ENCODE data around the gene COL4A3.
A peak's percentile ranks its signal among the peaks of the same experiment; 100 is the strongest.
"Not testable (repeated sequence)": the region's sequence is repeated elsewhere in the genome, so short reads cannot be mapped to it uniquely, and the experiment has no call there.

Gene COL4A3

GRCh38 chr2:227154986-227155774 is 9.2 kb upstream of the COL4A3 start:
- no peak for DNase-seq (ENCODE audit: low spot score)

GRCh38 chr2:227160164-227160563 is 4.3 kb upstream of the COL4A3 start:
- DNase-seq (ENCODE audit: low spot score) = no peak

GRCh38 chr2:227161947-227162346 is 2.5 kb upstream of the COL4A3 start:
- DNase-seq (ENCODE audit: low spot score) = no peak

GRCh38 chr2:227163485-227163997 is 883 bp upstream of the COL4A3 start:
- peak; percentile 11 for DNase-seq (ENCODE audit: low spot score)

- peak; percentile 10 for DNase-seq (ENCODE audit: low spot score)
Observed at GRCh38 chr2:227164763-227165291, 403 bp downstream of the COL4A3 start.

- not testable (repeated sequence) for DNase-seq (ENCODE audit: low spot score)
Observed at GRCh38 chr2:227171779-227172178, 7.4 kb downstream of the COL4A3 start.

GRCh38 chr2:227177592-227178336 is 13.3 kb downstream of the COL4A3 start:
- DNase-seq (ENCODE audit: low spot score) = no peak

GRCh38 chr2:227179988-227180685 is 15.7 kb downstream of the COL4A3 start:
- no peak for DNase-seq (ENCODE audit: low spot score)

GRCh38 chr2:227180770-227181169 is 16.3 kb downstream of the COL4A3 start:
- no peak for DNase-seq (ENCODE audit: low spot score)

- DNase-seq (ENCODE audit: low spot score) = no peak
Observed at GRCh38 chr2:227182765-227183164, 18.3 kb downstream of the COL4A3 start.

- DNase-seq (ENCODE audit: low spot score) = no peak
Observed at GRCh38 chr2:227183657-227184367, 19.4 kb downstream of the COL4A3 start.

- no peak for DNase-seq (ENCODE audit: low spot score)
Observed at GRCh38 chr2:227185615-227186232, 21.3 kb downstream of the COL4A3 start.

- DNase-seq (ENCODE audit: low spot score) = no peak
Observed at GRCh38 chr2:227186751-227187150, 22.3 kb downstream of the COL4A3 start.

- DNase-seq (ENCODE audit: low spot score) = no peak
Observed at GRCh38 chr2:227188292-227188691, 23.9 kb downstream of the COL4A3 start.

GRCh38 chr2:227191367-227191766 is 26.9 kb downstream of the COL4A3 start:
- DNase-seq (ENCODE audit: low spot score) = no peak

GRCh38 chr2:227192491-227192890 is 28.1 kb downstream of the COL4A3 start:
- no peak for DNase-seq (ENCODE audit: low spot score)

GRCh38 chr2:227194219-227194618 is 29.8 kb downstream of the COL4A3 start:
- DNase-seq (ENCODE audit: low spot score) = no peak

- DNase-seq (ENCODE audit: low spot score) = no peak
Observed at GRCh38 chr2:227198866-227199265, 34.4 kb downstream of the COL4A3 start.

- no peak for DNase-seq (ENCODE audit: low spot score)
Observed at GRCh38 chr2:227201771-227202170, 37.3 kb downstream of the COL4A3 start.

GRCh38 chr2:227204452-227204851 is 40.0 kb downstream of the COL4A3 start:
- no peak for DNase-seq (ENCODE audit: low spot score)

- DNase-seq (ENCODE audit: low spot score) = no peak
Observed at GRCh38 chr2:227205701-227206100, 41.3 kb downstream of the COL4A3 start.
